HL-60 (cell line): ENCODE data around the gene ATF1.

ENCODE experiments used
- POLR2AphosphoS5 ChIP-seq: IDR thresholded peaks from 2 replicates; pipeline ENCODE4 v1.6.1; 2012; ENCODE audit warnings: low read depth
- SPI1 ChIP-seq: IDR thresholded peaks from 2 replicates; pipeline ENCODE4 v1.6.1; 2012; ENCODE audit warnings: low read depth, mild to moderate bottlenecking, borderline replicate concordance
- TF ChIP-seq, protein P1 (sequence below): IDR thresholded peaks from one replicate; pipeline ENCODE4 v1.5.1; 2011; ENCODE audit warnings: low read length, control low read depth, inconsistent platforms; ENCODE audit not compliant: insufficient read depth
- TF ChIP-seq, protein P2 (sequence below): IDR thresholded peaks from 2 replicates; pipeline ENCODE4 v1.6.1; 2012; ENCODE audit warnings: low read depth; ENCODE audit not compliant: insufficient replicate concordance

DNA sequence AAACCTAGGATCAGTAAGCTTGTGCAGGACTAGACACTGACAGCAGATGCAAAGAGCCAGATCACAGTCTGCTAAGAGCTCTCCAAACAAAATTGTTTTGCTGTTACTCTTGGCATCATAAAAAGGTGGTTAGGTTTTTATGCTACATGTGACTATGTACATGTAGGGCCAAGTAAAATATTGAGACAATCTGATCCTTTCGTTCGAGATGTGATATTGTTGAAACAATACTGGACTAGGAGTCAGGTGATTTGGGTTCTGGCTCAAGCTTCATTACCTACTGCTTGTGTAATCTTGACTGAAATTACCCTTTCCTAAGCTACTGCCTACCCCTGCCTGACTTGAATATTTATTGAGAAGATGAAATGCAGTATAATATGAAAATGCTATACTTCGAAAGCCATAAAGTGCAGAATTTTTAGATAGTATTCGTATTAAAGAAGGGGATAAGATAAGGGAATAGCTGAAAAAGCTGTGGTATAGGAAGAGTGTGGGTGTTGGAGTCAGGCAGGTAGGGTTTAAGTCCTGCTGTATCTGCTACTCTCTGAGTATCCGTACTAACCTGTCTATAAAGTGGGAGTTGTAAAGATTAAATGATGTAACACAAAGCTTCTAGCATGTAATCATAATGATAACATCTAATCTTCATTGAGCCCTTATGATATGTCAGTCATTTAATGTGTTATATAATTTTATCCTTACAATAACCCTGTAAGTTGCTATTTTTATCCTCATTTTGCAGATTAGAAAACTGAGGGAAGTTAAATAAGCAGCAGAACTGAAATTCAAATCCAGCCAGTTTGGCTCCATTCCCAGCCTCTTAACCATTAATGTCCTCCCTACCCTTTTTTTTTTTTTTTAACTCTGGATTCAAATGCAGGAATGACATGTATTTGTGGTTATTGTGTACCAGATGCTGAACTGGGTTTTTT, 38.6 kb upstream of the ATF1 start:
- TF ChIP-seq, protein P1, sequence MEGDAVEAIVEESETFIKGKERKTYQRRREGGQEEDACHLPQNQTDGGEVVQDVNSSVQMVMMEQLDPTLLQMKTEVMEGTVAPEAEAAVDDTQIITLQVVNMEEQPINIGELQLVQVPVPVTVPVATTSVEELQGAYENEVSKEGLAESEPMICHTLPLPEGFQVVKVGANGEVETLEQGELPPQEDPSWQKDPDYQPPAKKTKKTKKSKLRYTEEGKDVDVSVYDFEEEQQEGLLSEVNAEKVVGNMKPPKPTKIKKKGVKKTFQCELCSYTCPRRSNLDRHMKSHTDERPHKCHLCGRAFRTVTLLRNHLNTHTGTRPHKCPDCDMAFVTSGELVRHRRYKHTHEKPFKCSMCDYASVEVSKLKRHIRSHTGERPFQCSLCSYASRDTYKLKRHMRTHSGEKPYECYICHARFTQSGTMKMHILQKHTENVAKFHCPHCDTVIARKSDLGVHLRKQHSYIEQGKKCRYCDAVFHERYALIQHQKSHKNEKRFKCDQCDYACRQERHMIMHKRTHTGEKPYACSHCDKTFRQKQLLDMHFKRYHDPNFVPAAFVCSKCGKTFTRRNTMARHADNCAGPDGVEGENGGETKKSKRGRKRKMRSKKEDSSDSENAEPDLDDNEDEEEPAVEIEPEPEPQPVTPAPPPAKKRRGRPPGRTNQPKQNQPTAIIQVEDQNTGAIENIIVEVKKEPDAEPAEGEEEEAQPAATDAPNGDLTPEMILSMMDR, result no peak
- TF ChIP-seq, protein P2, sequence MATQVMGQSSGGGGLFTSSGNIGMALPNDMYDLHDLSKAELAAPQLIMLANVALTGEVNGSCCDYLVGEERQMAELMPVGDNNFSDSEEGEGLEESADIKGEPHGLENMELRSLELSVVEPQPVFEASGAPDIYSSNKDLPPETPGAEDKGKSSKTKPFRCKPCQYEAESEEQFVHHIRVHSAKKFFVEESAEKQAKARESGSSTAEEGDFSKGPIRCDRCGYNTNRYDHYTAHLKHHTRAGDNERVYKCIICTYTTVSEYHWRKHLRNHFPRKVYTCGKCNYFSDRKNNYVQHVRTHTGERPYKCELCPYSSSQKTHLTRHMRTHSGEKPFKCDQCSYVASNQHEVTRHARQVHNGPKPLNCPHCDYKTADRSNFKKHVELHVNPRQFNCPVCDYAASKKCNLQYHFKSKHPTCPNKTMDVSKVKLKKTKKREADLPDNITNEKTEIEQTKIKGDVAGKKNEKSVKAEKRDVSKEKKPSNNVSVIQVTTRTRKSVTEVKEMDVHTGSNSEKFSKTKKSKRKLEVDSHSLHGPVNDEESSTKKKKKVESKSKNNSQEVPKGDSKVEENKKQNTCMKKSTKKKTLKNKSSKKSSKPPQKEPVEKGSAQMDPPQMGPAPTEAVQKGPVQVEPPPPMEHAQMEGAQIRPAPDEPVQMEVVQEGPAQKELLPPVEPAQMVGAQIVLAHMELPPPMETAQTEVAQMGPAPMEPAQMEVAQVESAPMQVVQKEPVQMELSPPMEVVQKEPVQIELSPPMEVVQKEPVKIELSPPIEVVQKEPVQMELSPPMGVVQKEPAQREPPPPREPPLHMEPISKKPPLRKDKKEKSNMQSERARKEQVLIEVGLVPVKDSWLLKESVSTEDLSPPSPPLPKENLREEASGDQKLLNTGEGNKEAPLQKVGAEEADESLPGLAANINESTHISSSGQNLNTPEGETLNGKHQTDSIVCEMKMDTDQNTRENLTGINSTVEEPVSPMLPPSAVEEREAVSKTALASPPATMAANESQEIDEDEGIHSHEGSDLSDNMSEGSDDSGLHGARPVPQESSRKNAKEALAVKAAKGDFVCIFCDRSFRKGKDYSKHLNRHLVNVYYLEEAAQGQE, result no peak
- TF ChIP-seq POLR2AphosphoS5 (no peak), SPI1 (no peak)
